ENCODE measurements around the gene NCDN. TPM values are rescaled to one million over a fixed set of nuclear protein-coding genes. Genes with fewer than 3 reads are reported as not detected.
A peak's percentile ranks its signal among the peaks of the same experiment; 100 is the strongest.

NCDN gene
- total and polyA plus RNA-seq, 2 donors (not counting 1 experiment from before 2014, with no cell fraction given) = 18.1 to 33.2 TPM

DNA sequence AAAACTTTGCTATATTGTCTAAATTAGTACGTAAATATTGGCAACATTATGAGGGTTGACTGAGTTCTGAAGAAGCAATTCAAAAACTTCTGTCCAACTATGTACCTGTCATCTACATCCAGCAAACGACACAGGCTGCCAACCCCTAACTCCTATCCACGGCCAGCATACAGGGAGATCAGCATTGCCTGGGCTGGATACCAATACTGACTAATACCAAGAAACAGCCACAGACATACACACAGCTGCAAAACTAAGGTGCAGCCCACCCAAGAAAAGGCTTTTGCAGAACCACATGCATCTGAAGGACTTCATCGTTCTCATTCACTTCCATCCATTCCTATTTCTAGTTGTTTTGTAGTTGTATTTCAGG, 2.4 kb upstream of the NCDN start:
- H4K20me1 ChIP-seq (ENCODE audit: control insufficient read depth, extremely low read depth, insufficient read depth, low read length) = no peaks in the 10 kb centered on the region
- H3K27ac ChIP-seq (ENCODE audit: insufficient read depth, low read length) = no peak overlapping the region

GRCh38 chr1:35555601-35556477, 1.8 kb upstream of the NCDN start:
- H3K4me1 ChIP-seq (ENCODE audit: control insufficient read depth, extremely low read depth, insufficient read depth, low read length) = peaks cover 7% of the 10 kb centered on the region
- DNase-seq (ENCODE audit: low read depth in 2 of 2) = peak in 1 of 2 donors; percentile 80
- peak overlapping the region; percentile 93 for H3K4me2 ChIP-seq (ENCODE audit: extremely low read depth, insufficient read depth, low read length)
- H3K27ac ChIP-seq (ENCODE audit: insufficient read depth, low read length) = no peak overlapping the region
- H3K27me3 ChIP-seq (ENCODE audit: control insufficient read depth, insufficient read depth, low read length) = no peaks in the 10 kb centered on the region
- no peaks in the 10 kb centered on the region for H4K20me1 ChIP-seq (ENCODE audit: control insufficient read depth, extremely low read depth, insufficient read depth, low read length)
- no peaks in the 10 kb centered on the region for H3K9me3 ChIP-seq (ENCODE audit: control insufficient read depth, insufficient read depth, low read depth, low read length)
- no peak overlapping the region for H3K9ac ChIP-seq (ENCODE audit: insufficient read depth, low read length)
- H3K36me3 ChIP-seq (ENCODE audit: control insufficient read depth, insufficient read depth, low read length) = peaks cover 2% of the 10 kb centered on the region
- H3K4me3 ChIP-seq (replicated peaks in 1 of 4; ENCODE audit: control extremely low read depth in 1 of 4, insufficient read depth in 1 of 4, low read depth in 3 of 4, low read length in 4 of 4) = peak overlapping the region; percentile 83 to 97 (median 92)
- no peak overlapping the region for H2AFZ ChIP-seq (ENCODE audit: low read length)
- TF ChIP-seq EZH2 (IDR thresholded peaks at IDR 0.05; ENCODE audit: low read length, missing control alignments) = no peak
- TF ChIP-seq, protein P1, sequence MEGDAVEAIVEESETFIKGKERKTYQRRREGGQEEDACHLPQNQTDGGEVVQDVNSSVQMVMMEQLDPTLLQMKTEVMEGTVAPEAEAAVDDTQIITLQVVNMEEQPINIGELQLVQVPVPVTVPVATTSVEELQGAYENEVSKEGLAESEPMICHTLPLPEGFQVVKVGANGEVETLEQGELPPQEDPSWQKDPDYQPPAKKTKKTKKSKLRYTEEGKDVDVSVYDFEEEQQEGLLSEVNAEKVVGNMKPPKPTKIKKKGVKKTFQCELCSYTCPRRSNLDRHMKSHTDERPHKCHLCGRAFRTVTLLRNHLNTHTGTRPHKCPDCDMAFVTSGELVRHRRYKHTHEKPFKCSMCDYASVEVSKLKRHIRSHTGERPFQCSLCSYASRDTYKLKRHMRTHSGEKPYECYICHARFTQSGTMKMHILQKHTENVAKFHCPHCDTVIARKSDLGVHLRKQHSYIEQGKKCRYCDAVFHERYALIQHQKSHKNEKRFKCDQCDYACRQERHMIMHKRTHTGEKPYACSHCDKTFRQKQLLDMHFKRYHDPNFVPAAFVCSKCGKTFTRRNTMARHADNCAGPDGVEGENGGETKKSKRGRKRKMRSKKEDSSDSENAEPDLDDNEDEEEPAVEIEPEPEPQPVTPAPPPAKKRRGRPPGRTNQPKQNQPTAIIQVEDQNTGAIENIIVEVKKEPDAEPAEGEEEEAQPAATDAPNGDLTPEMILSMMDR (conservative IDR thresholded peaks at IDR 0.05 in 1 of 2, IDR thresholded peaks at IDR 0.05 in 1 of 2; ENCODE audit: low read depth in 1 of 2, low read length in 2 of 2) = no peak
- H3K79me2 ChIP-seq (ENCODE audit: control insufficient read depth, insufficient read depth, low read length) = peaks cover 18% of the 10 kb centered on the region

More for the DNA sequence above, 2.4 kb upstream of the NCDN start:
- peaks cover 7% of the 10 kb centered on the region for H3K4me1 ChIP-seq (ENCODE audit: control insufficient read depth, extremely low read depth, insufficient read depth, low read length)
- H2AFZ ChIP-seq (ENCODE audit: low read length) = no peak overlapping the region
- peaks cover 18% of the 10 kb centered on the region for H3K79me2 ChIP-seq (ENCODE audit: control insufficient read depth, insufficient read depth, low read length)
- peaks cover 2% of the 10 kb centered on the region for H3K36me3 ChIP-seq (ENCODE audit: control insufficient read depth, insufficient read depth, low read length)
- DNase-seq (ENCODE audit: low read depth in 2 of 2) = no peak
- H3K4me2 ChIP-seq (ENCODE audit: extremely low read depth, insufficient read depth, low read length) = peak overlapping the region; percentile 33
- H3K27me3 ChIP-seq (ENCODE audit: control insufficient read depth, insufficient read depth, low read length) = no peaks in the 10 kb centered on the region
- H3K9ac ChIP-seq (ENCODE audit: insufficient read depth, low read length) = no peak overlapping the region
- TF ChIP-seq, protein P1 (conservative IDR thresholded peaks at IDR 0.05 in 1 of 2, IDR thresholded peaks at IDR 0.05 in 1 of 2; ENCODE audit: low read depth in 1 of 2, low read length in 2 of 2) = no peak
- TF ChIP-seq EZH2 (IDR thresholded peaks at IDR 0.05; ENCODE audit: low read length, missing control alignments) = no peak
- H3K9me3 ChIP-seq (ENCODE audit: control insufficient read depth, insufficient read depth, low read depth, low read length) = no peaks in the 10 kb centered on the region
- peak overlapping the region in 2 of 4 experiments; percentile 8 to 97 for H3K4me3 ChIP-seq (replicated peaks in 1 of 4; ENCODE audit: control extremely low read depth in 1 of 4, insufficient read depth in 1 of 4, low read depth in 3 of 4, low read length in 4 of 4)

- H3K9me3 ChIP-seq (ENCODE audit: control insufficient read depth, insufficient read depth, low read depth, low read length) = no peaks in the 10 kb centered on the region
- H3K4me3 ChIP-seq (replicated peaks in 1 of 4; ENCODE audit: control extremely low read depth in 1 of 4, insufficient read depth in 1 of 4, low read depth in 3 of 4, low read length in 4 of 4) = peak overlapping the region; percentile 83 to 97 (median 92)
- peak overlapping the region; percentile 93 for H3K4me2 ChIP-seq (ENCODE audit: extremely low read depth, insufficient read depth, low read length)
- H2AFZ ChIP-seq (ENCODE audit: low read length) = no peak overlapping the region
- no peaks in the 10 kb centered on the region for H3K27me3 ChIP-seq (ENCODE audit: control insufficient read depth, insufficient read depth, low read length)
- H3K4me1 ChIP-seq (ENCODE audit: control insufficient read depth, extremely low read depth, insufficient read depth, low read length) = peaks cover 7% of the 10 kb centered on the region
- H4K20me1 ChIP-seq (ENCODE audit: control insufficient read depth, extremely low read depth, insufficient read depth, low read length) = no peaks in the 10 kb centered on the region
- H3K9ac ChIP-seq (ENCODE audit: insufficient read depth, low read length) = peak overlapping the region; percentile 90
- no peak for DNase-seq (ENCODE audit: low read depth in 2 of 2)
- H3K27ac ChIP-seq (ENCODE audit: insufficient read depth, low read length) = peak overlapping the region; percentile 88
- H3K36me3 ChIP-seq (ENCODE audit: control insufficient read depth, insufficient read depth, low read length) = peaks cover 5% of the 10 kb centered on the region
- TF ChIP-seq, protein P1 (conservative IDR thresholded peaks at IDR 0.05 in 1 of 2, IDR thresholded peaks at IDR 0.05 in 1 of 2; ENCODE audit: low read depth in 1 of 2, low read length in 2 of 2) = no peak
- TF ChIP-seq EZH2 (IDR thresholded peaks at IDR 0.05; ENCODE audit: low read length, missing control alignments) = no peak
- peaks cover 18% of the 10 kb centered on the region for H3K79me2 ChIP-seq (ENCODE audit: control insufficient read depth, insufficient read depth, low read length)
Measured at GRCh38 chr1:35556484-35557117, 998 bp upstream of the NCDN start.

Measured in fibroblast of lung (primary cell).